GM12878 (cell line): ENCODE measurements around the gene ICAM2. TPM values are rescaled to one million over a fixed set of nuclear protein-coding genes. Genes with fewer than 3 reads are reported as not detected.

Source experiments
- ATAC-seq: fragments of 200-7000 bp; cut with Tn5 transposase; 3 replicates; pipeline ENCODE4 v1.9.1; 2020; ENCODE audit warnings: mild to moderate bottlenecking, moderate library complexity
- BruUV-seq: library from RNA; stranded (reverse); fragments of 400-500 nt; replicated peaks from 2 replicates; lab custom pipeline; 2021; lab: Mats Ljungman, UMichigan
- CTCF ChIA-PET: fragments of 300-600 bp; sonication (Branson Sonifier 250); formaldehyde crosslinking; extraction: SDS; loops from one replicate; lab custom pipeline; 2021; ENCODE audit warnings: inconsistent platforms; lab: Yijun Ruan, JAX
- POLR2A ChIA-PET: fragments of 350-600 bp; formaldehyde crosslinking; extraction: SDS; loops from one replicate; lab custom pipeline; 2021; ENCODE audit warnings: inconsistent platforms; lab: Charles Lee
- RAD21 ChIA-PET: fragments of 300-600 bp; sonication (Branson Sonifier 250); formaldehyde crosslinking; loops from one replicate; lab custom pipeline; 2023; ENCODE audit warnings: antibody characterized with exemption; ENCODE audit not compliant: unreplicated experiment; lab: Charles Lee
- SMC1A ChIA-PET: fragments of 300-600 bp; sonication (Branson Sonifier 250); formaldehyde crosslinking; loops from one replicate; lab custom pipeline; 2023; ENCODE audit not compliant: unreplicated experiment, uncharacterized antibody; lab: Charles Lee
- DNase-seq: peaks from one replicate; pipeline ENCODE4 v3.0.0-alpha.2; 2011; ENCODE audit warnings: low read depth, low spot score
- FAIRE-seq: peaks from 3 replicates; lab custom pipeline; 2011; peaks lifted over from hg19 to GRCh38; lab: Jason Lieb, UNC
- H2AFZ ChIP-seq: 2 replicates; pipeline ENCODE4 v1.6.0; 2011; ENCODE audit warnings: low read depth, low read length, control low read depth; ENCODE audit not compliant: control insufficient read depth
- H3K27ac ChIP-seq: 2 replicates; pipeline ENCODE4 v1.5.1; 2011; ENCODE audit warnings: control low read depth; ENCODE audit not compliant: control insufficient read depth, insufficient read depth
- H3K27me3 ChIP-seq, 2 experiments: replicated peaks in 1 of 2; 2 replicates each; pipeline versions ENCODE4 v1.6.0 to v1.6.1; 2011; ENCODE audit warnings: low read length in 1 of 2; ENCODE audit not compliant: control insufficient read depth in 2 of 2, insufficient read depth in 2 of 2
- H3K36me3 ChIP-seq, 2 experiments: 2 replicates each; pipeline ENCODE4 v1.5.1; 2011; ENCODE audit warnings: low read length in 1 of 2; ENCODE audit not compliant: control insufficient read depth in 2 of 2, insufficient read depth in 2 of 2
- H3K4me1 ChIP-seq: 2 replicates; pipeline ENCODE4 v1.6.1; 2011; ENCODE audit warnings: mild to moderate bottlenecking, low read length, moderate library complexity, mixed read lengths; ENCODE audit not compliant: control insufficient read depth, insufficient read depth
- H3K4me2 ChIP-seq: 2 replicates; pipeline ENCODE4 v1.6.0; 2011; ENCODE audit warnings: control low read depth; ENCODE audit not compliant: control insufficient read depth, insufficient read depth
- H3K4me3 ChIP-seq: fragments of 200-600 bp; sonication (generic); 2 replicates; pipeline ENCODE4 v1.5.1; 2016
- H3K79me2 ChIP-seq: 2 replicates; pipeline ENCODE4 v1.6.0; 2011; ENCODE audit warnings: low read length; ENCODE audit not compliant: control insufficient read depth, insufficient read depth
- H3K9ac ChIP-seq: 2 replicates; pipeline ENCODE4 v1.8.0; 2011; ENCODE audit warnings: low read length, control low read depth, mixed read lengths; ENCODE audit not compliant: control insufficient read depth, insufficient read depth
- H3K9me3 ChIP-seq: replicated peaks from 3 replicates; pipeline ENCODE4 v1.5.1; 2011; ENCODE audit warnings: mild to moderate bottlenecking, low read length; ENCODE audit not compliant: control insufficient read depth, insufficient read depth
- H4K20me1 ChIP-seq: 2 replicates; pipeline ENCODE4 v1.6.0; 2011; ENCODE audit not compliant: control insufficient read depth, insufficient read depth
- BACH1 ChIP-seq: fragments of 450-650 bp; IDR thresholded peaks from 2 replicates; pipeline ENCODE4 v1.6.1; 2017; ENCODE audit warnings: mild to moderate bottlenecking, borderline replicate concordance
- BCL11A ChIP-seq: IDR thresholded peaks from 2 replicates; pipeline ENCODE4 v1.6.1; 2011; ENCODE audit warnings: low read depth, low read length
- BMI1 ChIP-seq: fragments of 450-650 bp; IDR thresholded peaks from 2 replicates; pipeline ENCODE4 v1.6.1; 2016; ENCODE audit warnings: mild to moderate bottlenecking, moderate library complexity, borderline replicate concordance
- CREM ChIP-seq: IDR thresholded peaks from 2 replicates; pipeline ENCODE4 v1.6.1; 2014; ENCODE audit warnings: antibody characterized with exemption, low read depth
- FOXM1 ChIP-seq: IDR thresholded peaks from 2 replicates; pipeline ENCODE4 v1.6.1; 2012; ENCODE audit warnings: low read depth, mild to moderate bottlenecking, inconsistent platforms, low read length, moderate library complexity
- HDAC2 ChIP-seq: fragments of 200-600 bp; sonication (generic); IDR thresholded peaks from 2 replicates; pipeline ENCODE4 v1.6.1; 2017
- MTA2 ChIP-seq: fragments of 450-650 bp; IDR thresholded peaks from 2 replicates; pipeline ENCODE4 v1.6.1; 2016; ENCODE audit warnings: low read depth, mild to moderate bottlenecking, moderate library complexity
- NFYA ChIP-seq: IDR thresholded peaks from 2 replicates; pipeline ENCODE4 v1.6.1; 2011; ENCODE audit warnings: low read depth, mild to moderate bottlenecking, low read length, improper control_type of control experiment, borderline replicate concordance
- NR2F1 ChIP-seq: fragments of 450-650 bp; conservative IDR thresholded peaks from 2 replicates; pipeline ENCODE4 v1.6.1; 2017; ENCODE audit warnings: mild to moderate bottlenecking
- PBX3 ChIP-seq: IDR thresholded peaks from 2 replicates; pipeline ENCODE4 v1.6.1; 2011; ENCODE audit warnings: mild to moderate bottlenecking, low read depth, low read length, moderate library complexity; ENCODE audit not compliant: insufficient replicate concordance
- PRDM15 ChIP-seq: fragments of 450-650 bp; formaldehyde crosslinking; IDR thresholded peaks from 2 replicates; pipeline ENCODE4 v1.4.0; 2020; ENCODE audit warnings: mild to moderate bottlenecking, moderate library complexity
- SUPT20H ChIP-seq: IDR thresholded peaks from 2 replicates; pipeline ENCODE4 v1.6.1; 2011; ENCODE audit warnings: low read depth, mild to moderate bottlenecking, low read length, moderate library complexity, borderline replicate concordance; ENCODE audit not compliant: control insufficient read depth
- TBL1XR1 ChIP-seq: IDR thresholded peaks from 2 replicates; pipeline ENCODE4 v1.6.1; 2012; ENCODE audit warnings: low read depth, low read length, improper control_type of control experiment
- WGBS: methylation state at CpG from one replicate; pipeline ENCODE4 v1.1.6; 2016; ENCODE audit warnings: low lambda C conversion rate; ENCODE audit not compliant: insufficient replicate concordance, insufficient coverage; ENCODE audit errors: missing lambda C conversion rate; 5-methylcytosine and 5-hydroxymethylcytosine counted together
- in situ Hi-C: fragments of 300-500 bp; cut with MboI; formaldehyde crosslinking; loops from 9 replicates; pipeline ENCODE4 v1.14.3; 2018; ENCODE audit warnings: mixed read lengths
- intact Hi-C: fragments of 100-400 bp; cut with micrococcal nuclease; formaldehyde crosslinking; loops from one replicate; pipeline ENCODE4 v1.14.2; 2022; ENCODE audit not compliant: unreplicated experiment
- polyA plus RNA-seq, 11 experiments: library from polyadenylated mRNA; depleted of rRNA in 4 of 11; unstranded in 6 of 11; stranded (reverse) in 5 of 11; fragments of >200 nt; fragmentation: Nextera tagmentation in 4 of 11; fragmentation: Illumina TruSeq in 1 of 11; extraction: Ambion mirVana in 4 of 11; extraction: Trizol in 1 of 11; gene quantifications; 1 replicate in 1 of 11; 2 replicates in 10 of 11; pipeline versions ENCODE4 v1.2.1 to v1.2.3, GENCODE V29; 2011 to 2016; ENCODE audit warnings: inconsistent platforms in 2 of 11, missing spikeins in 2 of 11, low read depth in 1 of 11
- total RNA-seq, 4 experiments: library from RNA; depleted of rRNA in 3 of 4; stranded (reverse); fragments of >200 nt in 3 of 4; fragmentation: Illumina TruSeq in 1 of 4; extraction: Trizol in 1 of 4; gene quantifications; 2 replicates each; pipeline versions ENCODE4 v1.2.1 to v1.2.3, GENCODE V29; 2013 to 2021
- TF ChIP-seq, protein P1 (sequence below): IDR thresholded peaks from 2 replicates; pipeline ENCODE4 v1.6.1; 2012; ENCODE audit warnings: low read depth, low read length, improper control_type of control experiment
- TF ChIP-seq, protein P2 (sequence below): fragments of 450-650 bp; IDR thresholded peaks from 2 replicates; pipeline ENCODE4 v1.6.1; 2017; ENCODE audit warnings: low read depth, mild to moderate bottlenecking, moderate library complexity

The ICAM2 gene
- total and polyA plus RNA-seq, 10 of the 15 experiments (the other 5 are each of a cell fraction or from before 2014, with no cell fraction given) = 23.6 to 108 (median 58.1) TPM

GRCh38 chr17:64001091-64001579, 19.3 kb downstream of the ICAM2 start:
- in situ Hi-C loops = no loop called here
- Histone ChIP-seq H3K4me1 (peaks cover 4% of the 10 kb centered on the region), H3K9me3 (no peaks in the 10 kb centered on the region), H3K4me2 (no peak overlapping the region), H3K27me3 (peaks cover 3 to 4% of the 10 kb centered on the region in 2 experiments; a peak in 3 of 4 replicates), H3K79me2 (no peaks in the 10 kb centered on the region), H3K9ac (no peak overlapping the region), H3K4me3 (no peak overlapping the region), H4K20me1 (no peaks in the 10 kb centered on the region), H2AFZ (no peak overlapping the region), H3K36me3 (peaks cover 4 to 15% of the 10 kb centered on the region in 2 experiments; a peak in 3 of 4 replicates), H3K27ac (no peak overlapping the region)
- intact Hi-C loops = no loop called here
- DNase-seq (no peak), ATAC-seq (no peak), FAIRE-seq (no peak)
- BruUV-seq = no TSS peak
- SMC1A ChIA-PET = no interaction called here
- RAD21 ChIA-PET = interaction anchor here (1.4 kb wide), 1 partner anchor 28 kb away, joined by 3 read pairs; no protein-coding TSS in a partner anchor
- CTCF ChIA-PET = interaction anchor here (1.4 kb wide), 1 partner anchor 10 kb away, joined by 3 read pairs; no protein-coding TSS in a partner anchor
- WGBS = 78% methylated on average over 7 of the region's 7 CpGs
- POLR2A ChIA-PET = no interaction called here
- TF ChIP-seq FOXM1 = no peak
- TF ChIP-seq, protein P1, sequence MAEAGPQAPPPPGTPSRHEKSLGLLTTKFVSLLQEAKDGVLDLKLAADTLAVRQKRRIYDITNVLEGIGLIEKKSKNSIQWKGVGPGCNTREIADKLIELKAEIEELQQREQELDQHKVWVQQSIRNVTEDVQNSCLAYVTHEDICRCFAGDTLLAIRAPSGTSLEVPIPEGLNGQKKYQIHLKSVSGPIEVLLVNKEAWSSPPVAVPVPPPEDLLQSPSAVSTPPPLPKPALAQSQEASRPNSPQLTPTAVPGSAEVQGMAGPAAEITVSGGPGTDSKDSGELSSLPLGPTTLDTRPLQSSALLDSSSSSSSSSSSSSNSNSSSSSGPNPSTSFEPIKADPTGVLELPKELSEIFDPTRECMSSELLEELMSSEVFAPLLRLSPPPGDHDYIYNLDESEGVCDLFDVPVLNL = no peak
- no peak for TF ChIP-seq SUPT20H
- TF ChIP-seq NR2F1 = no peak
- TF ChIP-seq PRDM15 (CRISPR knock-in tag) = no peak
- TF ChIP-seq TBL1XR1 = no peak
- no peak for TF ChIP-seq PBX3
- TF ChIP-seq BACH1 = no peak
- TF ChIP-seq, protein P2, sequence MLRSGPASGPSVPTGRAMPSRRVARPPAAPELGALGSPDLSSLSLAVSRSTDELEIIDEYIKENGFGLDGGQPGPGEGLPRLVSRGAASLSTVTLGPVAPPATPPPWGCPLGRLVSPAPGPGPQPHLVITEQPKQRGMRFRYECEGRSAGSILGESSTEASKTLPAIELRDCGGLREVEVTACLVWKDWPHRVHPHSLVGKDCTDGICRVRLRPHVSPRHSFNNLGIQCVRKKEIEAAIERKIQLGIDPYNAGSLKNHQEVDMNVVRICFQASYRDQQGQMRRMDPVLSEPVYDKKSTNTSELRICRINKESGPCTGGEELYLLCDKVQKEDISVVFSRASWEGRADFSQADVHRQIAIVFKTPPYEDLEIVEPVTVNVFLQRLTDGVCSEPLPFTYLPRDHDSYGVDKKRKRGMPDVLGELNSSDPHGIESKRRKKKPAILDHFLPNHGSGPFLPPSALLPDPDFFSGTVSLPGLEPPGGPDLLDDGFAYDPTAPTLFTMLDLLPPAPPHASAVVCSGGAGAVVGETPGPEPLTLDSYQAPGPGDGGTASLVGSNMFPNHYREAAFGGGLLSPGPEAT = no peak
- TF ChIP-seq BCL11A = no peak
- no peak for TF ChIP-seq CREM
- TF ChIP-seq BMI1 = no peak
- TF ChIP-seq HDAC2 = no peak
- no peak for TF ChIP-seq NFYA
- TF ChIP-seq MTA2 = no peak
